Gastrocnemius medialis (tissue), 4 donors: ENCODE measurements around the gene NOXA1. TPM values are rescaled to one million over a fixed set of nuclear protein-coding genes. Genes with fewer than 3 reads are reported as not detected.

Experiments used
- ATAC-seq, 2 donors: fragments of 150-250 bp; one replicate each; pipeline ENCODE4 v1.9.1; 2016
- DNase-seq, 2 donors: peaks; one replicate each; pipeline ENCODE4 v3.0.0-alpha.2; 2019
- H3K27ac ChIP-seq, 4 donors: fragments of 200-600 bp; sonication (generic); 1 replicate in 1 of 4; 2 replicates in 3 of 4; pipeline ENCODE4 v1.5.1; 2016 to 2018; ENCODE audit warnings: mild to moderate bottlenecking in 2 of 4, moderate library complexity in 1 of 4
- H3K27me3 ChIP-seq, 3 donors: fragments of 200-600 bp; sonication (generic) in 2 of 3; 1 replicate in 1 of 3; 2 replicates in 2 of 3; pipeline versions ENCODE4 v1.5.1 to v1.6.0; 2016 to 2019; ENCODE audit warnings: mild to moderate bottlenecking in 1 of 3, moderate library complexity in 1 of 3
- H3K36me3 ChIP-seq, 2 donors: fragments of 200-600 bp; sonication (generic) in 1 of 2; one replicate each; pipeline ENCODE4 v1.5.1; 2017 to 2018
- H3K4me1 ChIP-seq, 2 donors: fragments of 200-600 bp; sonication (generic) in 1 of 2; one replicate each; pipeline ENCODE4 v1.5.1; 2016 to 2017; ENCODE audit warnings: mild to moderate bottlenecking in 2 of 2
- H3K4me3 ChIP-seq, 4 donors: fragments of 200-600 bp; sonication (generic) in 3 of 4; 1 replicate in 1 of 4; 2 replicates in 3 of 4; pipeline ENCODE4 v1.5.1; 2016 to 2019; ENCODE audit warnings: mild to moderate bottlenecking in 2 of 4
- H3K9me3 ChIP-seq, 3 donors: fragments of 200-600 bp; sonication (generic) in 2 of 3; 1 replicate in 1 of 3; 2 replicates in 2 of 3; pipeline ENCODE4 v1.5.1; 2016 to 2019
- CTCF ChIP-seq, 5 experiments: fragments of 450-650 bp in 3 of 5; fragments of 200-600 bp in 2 of 5; sonication (generic) in 2 of 5; IDR thresholded peaks in 4 of 5; conservative IDR thresholded peaks in 1 of 5; 1 replicate in 4 of 5; 2 replicates in 1 of 5; pipeline ENCODE4 v1.5.1; 2016 to 2019; ENCODE audit warnings: antibody characterized with exemption in 5 of 5, mild to moderate bottlenecking in 3 of 5, moderate library complexity in 3 of 5
- POLR2A ChIP-seq, 2 donors: fragments of 450-650 bp; IDR thresholded peaks; one replicate each; pipeline ENCODE4 v1.6.1; 2017; ENCODE audit warnings: antibody characterized with exemption in 2 of 2, mild to moderate bottlenecking in 2 of 2, moderate library complexity in 2 of 2
- in situ Hi-C, 4 donors: fragments of 200-750 bp; cut with MboI; loops; one replicate each; pipeline versions ENCODE4 v1.15.0 to v1.8.0; 2017; ENCODE audit warnings: low sequenced_read_pairs in 4 of 4
- intact Hi-C: fragments of 100-400 bp; cut with DNase I; formaldehyde crosslinking; loops from one replicate; pipeline ENCODE4 v1.15.1; 2023; ENCODE audit warnings: low total_unique reads
- total RNA-seq, 4 donors: library from RNA; depleted of rRNA; stranded (reverse); fragments of >200 nt; gene quantifications; one replicate each; pipeline versions ENCODE4 v1.1.0 to v1.2.3, GENCODE V29; 2016

Gene NOXA1
- total RNA-seq, 4 donors from 2014 or later: 0.41 to 2.5 (median 1.8) TPM

- Histone ChIP-seq H3K36me3 (no peaks in the 10 kb centered on the region), H3K4me3 (no peak overlapping the region), H3K9me3 (no peaks in the 10 kb centered on the region), H3K4me1 (peaks cover 0 to 8% of the 10 kb centered on the region in 2 donors), H3K27me3 (peaks cover 8 to 12% (median 11%) of the 10 kb centered on the region in 3 donors), H3K27ac (no peak overlapping the region)
- no peak for DNase-seq
- no peak for ATAC-seq
- intact Hi-C loops (no loop called here), in situ Hi-C loops (no loop called here)
- TF ChIP-seq CTCF (IDR thresholded peaks at IDR 0.05 in 4 of 5, conservative IDR thresholded peaks at IDR 0.05 in 1 of 5) (no peak), POLR2A (IDR thresholded peaks at IDR 0.05) (no peak)
Observed at GRCh38 chr9:137432687-137433348, 9.6 kb downstream of the NOXA1 start.

GRCh38 chr9:137433349-137433915 is 10.2 kb downstream of the NOXA1 start:
- intact Hi-C loops: no loop called here
- H3K36me3 ChIP-seq: no peaks in the 10 kb centered on the region
- in situ Hi-C loops: no loop called here
- peaks cover 0 to 8% of the 10 kb centered on the region in 2 donors for H3K4me1 ChIP-seq
- ATAC-seq (no peak), DNase-seq (no peak)
- no peaks in the 10 kb centered on the region for H3K9me3 ChIP-seq
- TF ChIP-seq POLR2A (IDR thresholded peaks at IDR 0.05) (no peak), CTCF (IDR thresholded peaks at IDR 0.05 in 4 of 5, conservative IDR thresholded peaks at IDR 0.05 in 1 of 5) (no peak)
- H3K4me3 ChIP-seq: no peak overlapping the region
- no peak overlapping the region for H3K27ac ChIP-seq
- H3K27me3 ChIP-seq: peaks cover 11 to 15% (median 14%) of the 10 kb centered on the region in 3 donors

- TF ChIP-seq CTCF (IDR thresholded peaks at IDR 0.05 in 4 of 5, conservative IDR thresholded peaks at IDR 0.05 in 1 of 5) (no peak), POLR2A (IDR thresholded peaks at IDR 0.05) (no peak)
- Histone ChIP-seq H3K4me1 (peaks cover 0 to 8% of the 10 kb centered on the region in 2 donors), H3K27ac (no peak overlapping the region), H3K4me3 (no peak overlapping the region), H3K36me3 (no peaks in the 10 kb centered on the region), H3K9me3 (no peaks in the 10 kb centered on the region), H3K27me3 (peaks cover 11 to 19% (median 17%) of the 10 kb centered on the region in 3 donors)
- in situ Hi-C loops (no loop called here), intact Hi-C loops (no loop called here)
- no peak for DNase-seq
- no peak for ATAC-seq
Observed at GRCh38 chr9:137433916-137434431, 10.8 kb downstream of the NOXA1 start.

- intact Hi-C loops: no loop called here
Observed at GRCh38 chr9:137434498-137435380, 11.5 kb downstream of the NOXA1 start.

More at GRCh38 chr9:137434498-137435380, 11.5 kb downstream of the NOXA1 start:
- no peak overlapping the region for H3K27ac ChIP-seq
- peaks cover 0 to 8% of the 10 kb centered on the region in 2 donors for H3K4me1 ChIP-seq
- TF ChIP-seq CTCF (IDR thresholded peaks at IDR 0.05 in 4 of 5, conservative IDR thresholded peaks at IDR 0.05 in 1 of 5) (no peak), POLR2A (IDR thresholded peaks at IDR 0.05) (no peak)
- no peak for DNase-seq
- ATAC-seq: no peak
- H3K27me3 ChIP-seq: peaks cover 18 to 24% (median 23%) of the 10 kb centered on the region in 3 donors
- H3K9me3 ChIP-seq: no peaks in the 10 kb centered on the region
- H3K36me3 ChIP-seq: no peaks in the 10 kb centered on the region
- H3K4me3 ChIP-seq: no peak overlapping the region
- in situ Hi-C loops: no loop called here
